ENCODE measurements around the gene ZNF774. TPM values are rescaled to one million over a fixed set of nuclear protein-coding genes. Genes with fewer than 3 reads are reported as not detected.

Gene ZNF774
- polyA plus RNA-seq, 1 experiment: 2.3 TPM

- Histone ChIP-seq H3K27ac (ENCODE audit: low read depth, low read length) (peak overlapping the region; percentile 61), H3K4me3 (ENCODE audit: low read depth, low read length) (peak overlapping the region; percentile 96), H3K9me3 (ENCODE audit: control insufficient read depth, insufficient read depth, low read length) (no peaks in the 10 kb centered on the region; the same call in 1 of the 2 replicates), H3K27me3 (ENCODE audit: control insufficient read depth, insufficient read depth, low read length) (no peaks in the 10 kb centered on the region)
- ChIA-PET POLR2A (interaction anchor here (0.7 to 1.7 kb wide), 10 partner anchors 14 to 401 kb away, joined by 3 to 10 read pairs (median 5); no protein-coding TSS in a partner anchor), CTCF (interaction anchor here (1.1 kb wide), 1 partner anchor 69 kb away, joined by 3 read pairs; no protein-coding TSS in a partner anchor)
- TF ChIP-seq CTCF (IDR thresholded peaks at IDR 0.05; ENCODE audit: low read depth, low read length): no peak
- DNase-seq (ENCODE audit: low read depth, low spot score): no peak
These were observed 36.6 kb downstream of the ZNF774 start for GRCh38 chr15:90388462-90389380.

- no peak overlapping the region for H3K27ac ChIP-seq (ENCODE audit: low read depth, low read length)
- H3K9me3 ChIP-seq (ENCODE audit: control insufficient read depth, insufficient read depth, low read length): no peaks in the 10 kb centered on the region; the same call in 1 of the 2 replicates
- no peaks in the 10 kb centered on the region for H3K27me3 ChIP-seq (ENCODE audit: control insufficient read depth, insufficient read depth, low read length)
- CTCF ChIA-PET: interaction anchor here (1.1 kb wide), 1 partner anchor 70 kb away, joined by 3 read pairs; no protein-coding TSS in a partner anchor
- no peak for TF ChIP-seq CTCF (IDR thresholded peaks at IDR 0.05; ENCODE audit: low read depth, low read length)
- peak overlapping the region; percentile 96 for H3K4me3 ChIP-seq (ENCODE audit: low read depth, low read length)
- DNase-seq (ENCODE audit: low read depth, low spot score): no peak
- POLR2A ChIA-PET: no interaction called here
These were observed 37.4 kb downstream of the ZNF774 start for GRCh38 chr15:90389513-90389912.

GRCh38 chr15:90393040-90393439 lies 41.0 kb downstream of the ZNF774 start:
- no peak overlapping the region for H3K27ac ChIP-seq (ENCODE audit: low read depth, low read length)
- ChIA-PET POLR2A (no interaction called here), CTCF (no interaction called here)
- H3K4me3 ChIP-seq (ENCODE audit: low read depth, low read length): no peak overlapping the region
- no peak for TF ChIP-seq CTCF (IDR thresholded peaks at IDR 0.05; ENCODE audit: low read depth, low read length)
- H3K27me3 ChIP-seq (ENCODE audit: control insufficient read depth, insufficient read depth, low read length): no peaks in the 10 kb centered on the region
- no peaks in the 10 kb centered on the region; the same call in 1 of the 2 replicates for H3K9me3 ChIP-seq (ENCODE audit: control insufficient read depth, insufficient read depth, low read length)
- DNase-seq (ENCODE audit: low read depth, low spot score): no peak

GRCh38 chr15:90394074-90394473 lies 42.0 kb downstream of the ZNF774 start:
- no peak overlapping the region for H3K4me3 ChIP-seq (ENCODE audit: low read depth, low read length)
- POLR2A ChIA-PET: no interaction called here
- no peaks in the 10 kb centered on the region for H3K27me3 ChIP-seq (ENCODE audit: control insufficient read depth, insufficient read depth, low read length)
- no peak for DNase-seq (ENCODE audit: low read depth, low spot score)
- no peak overlapping the region for H3K27ac ChIP-seq (ENCODE audit: low read depth, low read length)
- CTCF ChIA-PET: interaction anchor here (0.5 to 0.9 kb wide), 2 partner anchors 19 to 329 kb away, joined by 3 read pairs; no protein-coding TSS in a partner anchor
- H3K9me3 ChIP-seq (ENCODE audit: control insufficient read depth, insufficient read depth, low read length): no peaks in the 10 kb centered on the region
- TF ChIP-seq CTCF (IDR thresholded peaks at IDR 0.05; ENCODE audit: low read depth, low read length): no peak

All from AG04450 (cell line).